Keratinocyte (primary cell): ENCODE data around the gene STEAP1B. TPM values are rescaled to one million over a fixed set of nuclear protein-coding genes. Genes with fewer than 3 reads are reported as not detected.

Experiments
- DNase-seq: peaks from one replicate; pipeline ENCODE4 v3.0.0-alpha.2; 2011; ENCODE audit warnings: low read depth, missing footprints, low spot score
- FAIRE-seq: peaks from 2 replicates; lab custom pipeline; 2011; peaks lifted over from hg19 to GRCh38; lab: Jason Lieb, UNC
- H2AFZ ChIP-seq: 2 replicates; pipeline ENCODE4 v1.6.0; 2012; ENCODE audit warnings: low read length, control low read depth, inconsistent platforms; ENCODE audit not compliant: control insufficient read depth
- H3K27ac ChIP-seq: 2 replicates; pipeline ENCODE4 v1.5.1; 2011; ENCODE audit warnings: low read length; ENCODE audit not compliant: control insufficient read depth, insufficient read depth
- H3K27me3 ChIP-seq: 3 replicates; pipeline ENCODE4 v1.6.0; 2011; ENCODE audit warnings: low read length; ENCODE audit not compliant: control insufficient read depth, insufficient read depth; ENCODE audit errors: extremely low read depth
- H3K36me3 ChIP-seq, 2 experiments: 2 replicates in 1 of 2; 3 replicates in 1 of 2; pipeline ENCODE4 v1.5.1; 2011; ENCODE audit warnings: low read length in 2 of 2, mild to moderate bottlenecking in 1 of 2; ENCODE audit not compliant: control insufficient read depth in 2 of 2, insufficient read depth in 2 of 2; ENCODE audit errors: extremely low read depth in 1 of 2
- H3K4me1 ChIP-seq: 3 replicates; pipeline ENCODE4 v1.5.1; 2011; ENCODE audit warnings: low read length; ENCODE audit not compliant: control insufficient read depth, insufficient read depth; ENCODE audit errors: extremely low read depth
- H3K4me2 ChIP-seq: 3 replicates; pipeline ENCODE4 v1.6.0; 2011; ENCODE audit warnings: low read depth, low read length; ENCODE audit not compliant: control insufficient read depth, insufficient read depth; ENCODE audit errors: extremely low read depth
- H3K4me3 ChIP-seq, 3 experiments: fragments of 200-600 bp in 1 of 3; sonication (generic) in 1 of 3; 2 replicates in 2 of 3; 3 replicates in 1 of 3; pipeline ENCODE4 v1.5.1; 2011 to 2016; ENCODE audit warnings: low read length in 3 of 3, mild to moderate bottlenecking in 3 of 3, control low read depth in 2 of 3, inconsistent platforms in 1 of 3, low read depth in 1 of 3, mixed read lengths in 1 of 3, mixed run types in 1 of 3, moderate library complexity in 1 of 3; ENCODE audit not compliant: control insufficient read depth in 2 of 3, insufficient read depth in 2 of 3; ENCODE audit errors: extremely low read depth in 1 of 3
- H3K79me2 ChIP-seq: 2 replicates; pipeline ENCODE4 v1.6.0; 2012; ENCODE audit warnings: low read length; ENCODE audit not compliant: control insufficient read depth, insufficient read depth
- H3K9ac ChIP-seq: 3 replicates; pipeline ENCODE4 v1.6.0; 2011; ENCODE audit warnings: low read length; ENCODE audit not compliant: control insufficient read depth, insufficient read depth; ENCODE audit errors: extremely low read depth
- H3K9me1 ChIP-seq: 3 replicates; pipeline ENCODE4 v1.6.0; 2011; ENCODE audit warnings: low read length; ENCODE audit not compliant: control insufficient read depth, insufficient read depth; ENCODE audit errors: extremely low read depth
- H3K9me3 ChIP-seq: 2 replicates; pipeline ENCODE4 v1.5.1; 2012; ENCODE audit warnings: low read depth, low read length; ENCODE audit not compliant: control insufficient read depth
- H4K20me1 ChIP-seq: 3 replicates; pipeline ENCODE4 v1.6.0; 2011; ENCODE audit warnings: low read length; ENCODE audit not compliant: control insufficient read depth, insufficient read depth; ENCODE audit errors: extremely low read depth
- EZH2 ChIP-seq: IDR thresholded peaks from one replicate; pipeline ENCODE4 v1.6.1; 2012; ENCODE audit warnings: inconsistent platforms, mild to moderate bottlenecking, low read length, moderate library complexity
- dilution Hi-C: fragments of 300-500 bp; cut with MboI; formaldehyde crosslinking; loops from one replicate; pipeline ENCODE4 v1.7.0; 2020; ENCODE audit warnings: low sequenced_read_pairs; ENCODE audit not compliant: extremely low pct_ligation_motif_present
- polyA plus RNA-seq, 5 experiments: library from polyadenylated mRNA; depleted of rRNA in 3 of 5; stranded (reverse) in 3 of 5; stranded (forward) in 1 of 5; unstranded in 1 of 5; fragments of >200 nt; gene quantifications; 1 replicate in 1 of 5; 2 replicates in 3 of 5; 3 replicates in 1 of 5; pipeline versions ENCODE4 v1.2.1 to v1.2.3, GENCODE V29; 2011 to 2012; ENCODE audit warnings: missing spikeins in 2 of 5, low read depth in 1 of 5, low replicate concordance in 1 of 5
- TF ChIP-seq, protein P1 (sequence below), 3 experiments: IDR thresholded peaks in 1 of 3; conservative IDR thresholded peaks in 1 of 3; optimal IDR thresholded peaks in 1 of 3; 2 replicates in 2 of 3; 3 replicates in 1 of 3; pipeline versions ENCODE3 to v1.5.1; 2011; ENCODE audit warnings: low read length in 3 of 3, mild to moderate bottlenecking in 3 of 3, moderate library complexity in 2 of 3, control low read depth in 1 of 3, inconsistent platforms in 1 of 3; ENCODE audit not compliant: insufficient read depth in 2 of 3; ENCODE audit errors: extremely low read depth in 1 of 3

Gene STEAP1B
- polyA plus RNA-seq, 1 donor (not counting 4 experiments of a cell fraction or from before 2014, with no cell fraction given): 18.9 TPM

GRCh38 chr7:22476824-22477223 lies 23.2 kb downstream of the STEAP1B start:
- Histone ChIP-seq H3K9me1 (peaks cover 4% of the 10 kb centered on the region), H3K9ac (no peak overlapping the region), H3K4me1 (no peaks in the 10 kb centered on the region), H3K4me3 (no peak overlapping the region), H3K36me3 (no peaks in the 10 kb centered on the region), H3K9me3 (no peaks in the 10 kb centered on the region), H3K27me3 (no peaks in the 10 kb centered on the region), H3K4me2 (no peak overlapping the region), H3K27ac (no peak overlapping the region), H4K20me1 (no peaks in the 10 kb centered on the region), H2AFZ (no peak overlapping the region), H3K79me2 (no peaks in the 10 kb centered on the region)
- no peak for FAIRE-seq
- dilution Hi-C loops: no loop called here
- TF ChIP-seq EZH2: no peak
- TF ChIP-seq, protein P1, sequence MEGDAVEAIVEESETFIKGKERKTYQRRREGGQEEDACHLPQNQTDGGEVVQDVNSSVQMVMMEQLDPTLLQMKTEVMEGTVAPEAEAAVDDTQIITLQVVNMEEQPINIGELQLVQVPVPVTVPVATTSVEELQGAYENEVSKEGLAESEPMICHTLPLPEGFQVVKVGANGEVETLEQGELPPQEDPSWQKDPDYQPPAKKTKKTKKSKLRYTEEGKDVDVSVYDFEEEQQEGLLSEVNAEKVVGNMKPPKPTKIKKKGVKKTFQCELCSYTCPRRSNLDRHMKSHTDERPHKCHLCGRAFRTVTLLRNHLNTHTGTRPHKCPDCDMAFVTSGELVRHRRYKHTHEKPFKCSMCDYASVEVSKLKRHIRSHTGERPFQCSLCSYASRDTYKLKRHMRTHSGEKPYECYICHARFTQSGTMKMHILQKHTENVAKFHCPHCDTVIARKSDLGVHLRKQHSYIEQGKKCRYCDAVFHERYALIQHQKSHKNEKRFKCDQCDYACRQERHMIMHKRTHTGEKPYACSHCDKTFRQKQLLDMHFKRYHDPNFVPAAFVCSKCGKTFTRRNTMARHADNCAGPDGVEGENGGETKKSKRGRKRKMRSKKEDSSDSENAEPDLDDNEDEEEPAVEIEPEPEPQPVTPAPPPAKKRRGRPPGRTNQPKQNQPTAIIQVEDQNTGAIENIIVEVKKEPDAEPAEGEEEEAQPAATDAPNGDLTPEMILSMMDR (optimal IDR thresholded peaks at IDR 0.05 in 1 of 3, IDR thresholded peaks at IDR 0.05 in 1 of 3, conservative IDR thresholded peaks at IDR 0.05 in 1 of 3; ENCODE audit: extremely low read depth in 1 of 3, insufficient read depth in 2 of 3, low read length in 3 of 3): no peak
- no peak for DNase-seq

DNA sequence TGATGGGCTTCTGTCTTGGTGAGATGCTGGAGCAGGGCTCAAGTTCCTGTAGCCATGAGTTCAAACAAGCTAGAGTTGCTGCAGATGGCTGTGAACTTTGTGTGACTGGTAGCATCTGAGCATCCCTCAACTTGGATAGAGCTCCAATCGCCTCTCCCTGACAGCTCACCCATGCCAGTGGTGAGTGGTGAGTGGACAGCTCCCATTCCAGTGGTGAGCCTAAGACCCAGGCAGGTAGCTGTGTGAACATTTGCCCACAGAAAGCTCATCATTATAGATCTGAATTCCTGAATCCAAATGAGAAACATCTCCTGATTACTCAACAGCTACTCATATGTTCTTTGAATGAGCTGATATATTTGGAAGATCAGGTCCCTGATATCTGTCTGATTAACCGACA lies 25.3 kb downstream of the STEAP1B start:
- H2AFZ ChIP-seq: no peak overlapping the region
- no peak overlapping the region for H3K27ac ChIP-seq
- no peak overlapping the region for H3K4me2 ChIP-seq
- H3K9ac ChIP-seq: no peak overlapping the region
- peaks cover 4% of the 10 kb centered on the region for H3K9me1 ChIP-seq
- dilution Hi-C loops: no loop called here
- no peak for FAIRE-seq
- H3K4me1 ChIP-seq: no peaks in the 10 kb centered on the region
- H3K4me3 ChIP-seq: no peak overlapping the region
- H4K20me1 ChIP-seq: no peaks in the 10 kb centered on the region
- H3K27me3 ChIP-seq: no peaks in the 10 kb centered on the region
- DNase-seq: no peak
- H3K79me2 ChIP-seq: no peaks in the 10 kb centered on the region
- TF ChIP-seq EZH2: no peak
- TF ChIP-seq, protein P1 (optimal IDR thresholded peaks at IDR 0.05 in 1 of 3, IDR thresholded peaks at IDR 0.05 in 1 of 3, conservative IDR thresholded peaks at IDR 0.05 in 1 of 3; ENCODE audit: extremely low read depth in 1 of 3, insufficient read depth in 2 of 3, low read length in 3 of 3): no peak
- no peaks in the 10 kb centered on the region for H3K9me3 ChIP-seq
- no peaks in the 10 kb centered on the region for H3K36me3 ChIP-seq
